Erythroblast (primary cell): ENCODE measurements around the gene GNG4.

Source experiments
- DNase-seq, 2 experiments: peaks; one replicate each; lab custom pipeline; 2025; lab: John Stamatoyannopoulos, UW
- GATA1 ChIP-seq: IDR thresholded peaks from 2 replicates; pipeline ENCODE4 v1.6.1; 2011; ENCODE audit warnings: low read depth, mild to moderate bottlenecking, control low read depth, low read length, moderate library complexity
- POLR2A ChIP-seq: IDR thresholded peaks from 2 replicates; pipeline ENCODE4 v1.6.1; 2011; ENCODE audit warnings: mild to moderate bottlenecking, low read length

The GNG4 gene

DNA sequence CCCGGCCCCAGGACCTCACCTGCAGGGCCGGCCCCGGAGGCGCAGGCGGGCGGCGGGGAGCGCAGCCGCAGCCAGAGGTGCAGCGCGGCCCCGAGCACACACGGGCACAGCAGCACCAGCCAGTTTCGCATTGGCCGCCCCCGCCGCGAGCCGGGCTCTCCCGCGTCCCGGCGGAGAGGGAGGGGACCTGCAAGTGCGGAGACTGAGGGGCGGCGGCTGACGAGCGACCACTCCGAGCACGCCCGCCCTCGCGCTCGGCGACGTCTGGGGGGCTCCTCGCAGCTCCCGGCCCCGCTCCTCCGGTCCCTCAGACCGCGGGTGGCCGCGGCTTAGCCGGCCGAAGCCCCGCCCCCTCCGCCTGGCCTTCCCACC is 145.5 kb downstream of the GNG4 start, which contains the start of gene B3GALNT2:
B3GALNT2 (minus strand) TSS at position 331 of the 372 bp plus-strand sequence; CDS start at position 131, 200 bp downstream.
- no peak for DNase-seq
- no peak for TF ChIP-seq GATA1
- peak; percentile 75 for TF ChIP-seq POLR2A

DNA sequence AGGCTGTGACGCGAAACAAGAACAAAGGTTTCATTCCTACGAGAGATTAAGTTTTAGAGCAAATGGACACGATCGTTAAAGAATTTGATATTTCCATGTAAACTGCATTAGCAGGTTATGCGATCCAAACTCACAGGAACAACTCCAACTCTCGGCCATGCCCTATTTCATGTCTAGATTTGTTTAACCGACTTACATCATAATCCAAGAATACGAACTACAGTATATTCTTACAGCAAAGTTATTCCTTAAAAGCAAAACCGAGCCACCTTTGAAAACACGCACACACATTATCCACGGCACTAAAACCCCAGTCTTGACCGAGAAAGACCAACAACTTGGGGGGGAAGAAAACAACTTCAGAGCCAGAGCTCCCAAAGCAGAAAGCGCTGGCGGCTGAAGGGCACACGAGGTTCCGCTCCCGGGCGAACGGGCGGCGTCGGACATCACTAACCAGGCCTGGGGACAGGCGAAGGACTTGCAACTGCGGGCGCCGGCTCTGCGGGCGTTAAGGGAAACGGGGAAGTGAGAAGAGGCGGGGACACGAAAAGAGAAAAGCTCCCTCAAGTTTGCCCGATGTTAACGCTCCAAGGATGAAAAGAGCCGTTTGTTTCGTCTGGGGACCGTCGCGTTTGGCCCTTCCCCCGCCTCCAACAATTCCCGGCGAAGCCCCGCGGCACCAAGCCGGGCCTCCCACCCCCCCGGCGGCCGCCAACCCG is 146.0 kb downstream of the GNG4 start:
- TF ChIP-seq POLR2A = no peak
- DNase-seq = peak; percentile 72 to 80

DNA sequence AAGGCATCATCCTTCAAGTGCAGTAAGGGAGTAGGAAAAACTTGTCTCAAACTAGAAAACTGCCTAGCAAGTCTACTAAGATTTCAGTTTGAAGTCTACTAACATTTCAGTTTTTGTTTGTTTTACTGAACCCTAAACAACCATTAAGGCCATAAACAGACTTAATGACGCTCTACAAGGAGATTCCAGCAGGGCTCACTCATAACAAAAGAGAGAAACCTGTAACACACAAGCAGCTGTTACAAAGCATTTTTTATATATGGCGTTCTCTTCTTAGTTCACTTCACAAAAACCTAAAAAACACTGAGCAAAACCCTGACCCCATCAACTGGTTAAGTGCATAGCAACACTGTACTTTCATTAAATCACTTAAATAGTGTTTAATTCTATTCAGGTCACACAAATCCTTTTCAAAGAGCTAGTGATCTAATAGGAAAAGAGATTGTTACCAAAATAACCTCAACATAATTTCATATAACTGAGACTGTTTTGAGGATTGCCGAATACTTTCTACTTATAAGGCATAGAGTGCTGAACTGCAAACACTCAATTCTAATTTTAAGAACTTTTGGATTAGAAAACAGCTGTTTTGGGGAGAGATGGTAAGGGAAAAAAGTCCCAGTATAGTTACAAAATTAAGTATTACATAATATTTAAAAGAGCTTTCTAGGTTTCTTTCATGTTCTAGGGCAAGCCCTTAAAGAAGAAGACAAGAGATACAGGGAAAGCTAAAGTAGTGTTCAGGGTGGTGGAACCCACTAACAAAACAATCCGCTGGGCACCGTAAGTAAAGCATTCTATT is 146.8 kb downstream of the GNG4 start:
- no peak for TF ChIP-seq GATA1
- no peak for TF ChIP-seq POLR2A
- peak; percentile 34 to 47 for DNase-seq

DNA sequence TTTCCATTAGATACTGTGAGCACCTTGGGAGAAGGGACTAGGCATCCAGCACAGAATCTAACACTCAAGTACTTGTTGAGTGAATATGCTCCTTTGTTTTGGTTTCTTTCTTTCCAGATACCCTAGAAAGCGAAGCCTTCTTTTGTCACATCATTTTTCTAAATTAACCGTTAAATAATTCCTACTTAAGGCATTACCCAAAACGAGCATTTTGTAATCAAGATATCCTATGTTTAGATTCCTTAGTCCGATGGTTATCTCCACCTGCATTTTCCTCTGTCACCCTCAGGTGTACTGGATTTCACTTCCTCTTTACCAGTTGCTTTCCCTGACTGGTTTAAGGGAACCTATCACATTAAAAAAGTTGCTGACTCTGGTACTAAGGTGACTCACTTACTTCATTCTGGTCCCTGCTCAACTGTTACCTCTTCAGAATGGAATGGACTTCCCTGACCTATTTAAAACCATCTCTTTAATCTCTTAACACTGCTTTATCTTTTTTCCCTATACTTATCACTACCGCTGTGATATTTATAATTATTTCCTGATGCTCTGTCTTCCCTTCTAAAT is 148.5 kb downstream of the GNG4 start:
- peak; percentile 35 to 51 for DNase-seq
- no peak for TF ChIP-seq POLR2A
- TF ChIP-seq GATA1 = no peak
